GM11168 (cell line): ENCODE data around the gene ABCB9.

Experiments
- in situ Hi-C: fragments of 300-500 bp; cut with MboI; formaldehyde crosslinking; loops from one replicate; pipeline ENCODE4 v1.12.0; 2022; ENCODE audit warnings: low sequenced_read_pairs; ENCODE audit not compliant: unreplicated experiment

The ABCB9 gene

GRCh38 chr12:122982963-122983788 lies 16.9 kb upstream of the ABCB9 start:
- in situ Hi-C loops = no loop called here

- in situ Hi-C loops = no loop called here
These were observed 16.2 kb upstream of the ABCB9 start for GRCh38 chr12:122982477-122982815.

- in situ Hi-C loops = no loop called here
These were observed 15.6 kb upstream of the ABCB9 start for GRCh38 chr12:122981587-122982476.

DNA sequence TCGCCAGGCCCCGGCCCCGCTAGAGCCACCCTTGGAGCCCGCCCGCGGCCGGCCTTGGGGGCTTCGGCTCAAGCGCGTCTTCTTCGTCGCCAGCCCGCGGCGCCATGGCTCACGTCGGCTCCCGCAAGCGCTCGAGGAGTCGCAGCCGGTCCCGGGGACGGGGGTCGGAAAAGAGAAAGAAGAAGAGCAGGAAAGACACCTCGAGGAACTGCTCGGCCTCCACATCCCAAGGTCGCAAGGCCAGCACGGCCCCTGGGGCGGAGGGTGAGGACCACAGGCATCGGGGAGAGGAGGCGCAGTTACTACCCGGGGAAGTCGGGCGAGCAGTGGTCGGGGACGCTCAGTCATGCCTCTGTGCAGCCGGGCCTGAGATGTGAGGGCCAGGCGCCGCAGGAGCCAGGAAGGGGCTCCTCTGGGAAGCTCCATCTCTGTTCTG lies 14.8 kb upstream of the ABCB9 start:
- in situ Hi-C loops = no loop called here

- in situ Hi-C loops = no loop called here
These were observed 14.1 kb upstream of the ABCB9 start, which contains the start of gene ARL6IP4 for GRCh38 chr12:122980183-122981035. ARL6IP4 (plus strand) TSS chr12:122980681; CDS start chr12:122981140, 459 bp downstream.

GRCh38 chr12:122979908-122980182 lies 13.6 kb upstream of the ABCB9 start:
- in situ Hi-C loops = no loop called here

DNA sequence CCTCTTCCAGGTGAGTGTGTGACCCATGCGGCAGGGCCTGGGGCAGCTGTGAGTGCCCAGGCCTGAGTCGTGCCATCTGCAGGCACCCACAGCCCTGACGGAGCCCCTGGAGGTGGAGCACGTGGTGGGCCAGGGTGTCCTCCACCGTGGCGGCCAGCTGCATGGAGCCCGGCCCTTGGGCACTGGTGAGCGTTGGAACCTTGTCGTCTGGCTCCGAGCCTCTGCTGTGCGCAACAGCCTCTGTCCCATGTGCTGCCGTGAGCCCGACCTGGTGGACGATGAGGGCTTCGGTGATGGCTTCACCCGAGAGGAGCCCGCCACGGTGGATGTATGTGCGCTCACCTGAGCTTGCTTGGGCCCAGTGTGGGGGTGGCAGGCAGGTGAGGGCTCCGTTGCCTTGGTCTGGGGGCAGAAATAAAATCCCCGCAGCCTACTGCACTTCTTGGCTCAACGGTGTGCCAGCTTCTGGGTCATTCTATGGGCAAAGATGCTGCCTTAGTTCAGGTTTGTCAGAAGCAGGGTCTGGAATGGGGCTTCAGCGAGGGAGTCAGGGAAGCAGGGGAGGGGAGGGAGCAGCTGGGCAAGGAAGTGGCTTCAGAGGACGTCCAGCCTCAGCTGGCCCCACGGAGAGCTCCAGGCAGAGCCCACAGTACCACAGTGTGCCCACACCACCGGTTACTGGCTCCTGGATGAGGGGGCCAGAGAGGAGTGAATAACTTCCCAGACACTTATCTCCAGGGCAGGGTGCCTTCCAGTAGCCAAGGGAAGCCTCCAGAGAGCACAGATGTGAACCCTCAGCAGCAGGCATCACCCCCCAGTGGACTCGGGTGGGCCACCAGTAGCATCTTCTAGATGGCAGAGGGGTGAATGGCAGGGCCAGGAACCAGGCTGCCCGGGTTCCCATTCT lies 13.0 kb upstream of the ABCB9 start:
- in situ Hi-C loops = no loop called here

- in situ Hi-C loops = no loop called here
These were observed 12.3 kb upstream of the ABCB9 start for GRCh38 chr12:122978507-122978955.

DNA sequence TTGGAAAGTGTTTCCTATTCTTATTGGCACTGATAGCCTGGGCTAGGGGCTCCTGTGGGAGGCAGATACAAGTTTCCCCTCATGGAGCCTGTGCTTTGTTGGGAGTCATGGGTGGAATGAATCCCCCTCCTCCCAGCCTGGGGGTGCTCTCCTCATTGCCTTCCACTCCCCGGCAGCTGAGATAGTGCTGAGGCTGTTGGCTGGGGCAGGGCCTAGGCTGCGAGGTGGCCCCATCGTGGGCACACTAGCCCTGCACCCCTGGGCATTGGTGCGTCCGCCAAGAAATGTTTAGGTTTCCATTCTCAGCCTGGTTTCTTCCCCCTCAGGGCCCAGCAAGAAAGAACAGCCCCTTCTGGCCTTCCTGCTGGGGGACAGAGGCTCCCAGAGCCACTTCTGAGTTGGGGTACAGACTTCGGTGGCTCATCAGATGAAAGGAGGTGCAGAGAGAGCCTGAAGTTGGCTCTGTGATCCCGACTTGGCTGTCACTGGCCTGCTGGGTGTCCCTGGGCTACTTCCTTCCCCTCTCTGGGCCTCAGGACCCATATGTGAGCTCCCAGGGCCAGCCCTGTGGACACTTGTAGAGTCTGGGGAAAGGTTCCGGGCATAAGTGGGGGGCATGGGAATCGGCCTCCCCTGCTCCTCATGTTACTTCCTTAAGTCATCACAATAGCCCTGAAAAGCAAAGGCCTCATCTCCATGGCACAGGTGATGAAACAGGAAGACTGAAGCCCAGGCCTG lies 11.6 kb upstream of the ABCB9 start:
- in situ Hi-C loops = no loop called here

DNA sequence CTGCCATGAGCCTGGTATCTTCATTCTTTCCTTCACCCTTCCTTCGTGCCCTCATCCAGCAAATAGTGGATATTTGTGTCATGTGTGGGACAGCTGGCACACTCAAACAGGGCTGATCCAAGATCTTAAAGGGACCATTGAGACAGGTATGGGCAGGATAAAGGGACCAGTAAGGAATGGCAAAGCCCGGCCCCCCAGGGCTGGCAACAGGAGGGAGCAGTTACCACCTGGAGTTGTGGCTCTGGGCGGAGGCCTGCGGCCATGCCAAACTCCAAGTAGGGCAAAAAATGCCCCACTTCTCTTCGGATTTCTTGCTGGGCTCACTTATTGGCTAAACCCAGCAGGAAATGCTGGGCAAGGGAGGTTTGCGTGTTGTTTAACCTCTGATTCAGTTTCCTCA lies 10.9 kb upstream of the ABCB9 start:
- in situ Hi-C loops = no loop called here

DNA sequence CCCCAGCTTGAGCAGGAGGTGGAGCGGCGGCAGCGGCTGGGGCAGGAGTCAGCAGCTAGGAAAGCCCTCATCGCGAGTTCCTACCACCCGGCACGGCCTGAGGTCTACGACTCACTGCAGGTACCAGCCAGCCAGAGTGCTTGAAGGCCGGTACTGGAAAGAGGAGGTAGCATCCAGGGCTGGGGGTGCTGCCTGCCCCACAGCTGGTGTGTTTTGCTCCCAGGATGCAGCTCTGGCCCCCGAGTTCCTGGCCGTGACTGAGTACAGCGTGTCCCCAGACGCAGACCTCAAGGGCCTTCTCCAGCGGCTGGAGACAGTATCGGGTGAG lies 10.3 kb upstream of the ABCB9 start:
- in situ Hi-C loops = no loop called here

DNA sequence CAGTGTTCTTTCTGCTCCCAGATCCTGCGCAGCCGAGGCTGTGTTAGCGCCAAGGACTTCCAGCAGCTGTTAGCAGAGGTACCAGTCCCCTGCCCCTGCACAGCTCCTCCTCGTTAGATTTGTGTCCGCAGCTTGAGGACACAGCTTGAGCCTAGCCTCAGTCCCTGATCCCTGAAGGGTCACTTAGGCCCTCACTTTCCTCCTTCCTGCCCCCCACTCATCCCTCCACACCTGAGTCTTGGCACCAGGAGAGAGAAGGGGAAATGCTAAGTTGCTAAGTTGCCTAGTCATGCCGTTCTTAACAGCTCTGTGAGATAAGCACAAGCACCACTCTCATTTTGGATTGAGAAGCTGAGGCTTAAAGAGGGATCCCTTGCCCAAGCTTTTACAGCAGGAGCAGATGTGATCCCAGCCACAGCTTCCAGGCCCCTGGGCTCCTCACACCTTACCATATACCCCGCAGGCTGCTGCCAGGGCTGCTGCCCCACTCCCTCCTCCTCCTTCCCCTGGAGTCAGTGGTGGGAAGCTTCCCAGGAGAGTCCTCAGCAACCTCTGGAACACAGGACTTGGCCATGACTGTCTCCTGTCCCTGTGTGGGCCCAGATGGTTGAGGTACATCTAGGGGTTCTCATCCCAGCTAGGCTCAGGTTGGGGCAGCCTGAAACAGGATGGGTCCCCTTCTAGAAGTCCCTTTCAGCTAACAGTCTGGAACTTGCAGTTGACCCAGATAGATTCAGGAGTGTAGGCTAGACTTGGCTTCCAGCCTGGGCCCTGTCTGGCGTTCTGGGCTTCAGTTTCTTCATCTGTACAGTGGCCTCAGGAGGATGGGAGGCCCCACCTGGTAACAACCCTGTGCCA lies 9.8 kb upstream of the ABCB9 start:
- in situ Hi-C loops = no loop called here

GRCh38 chr12:122974892-122975789 lies 8.9 kb upstream of the ABCB9 start, which contains the start of gene OGFOD2:
OGFOD2 (plus strand) TSS chr12:122975244; CDS start chr12:122975252, 8 bp downstream.
- in situ Hi-C loops = loop anchor here (25.0 kb wide), 1 partner anchor 338 kb away; no protein-coding TSS in a partner anchor

DNA sequence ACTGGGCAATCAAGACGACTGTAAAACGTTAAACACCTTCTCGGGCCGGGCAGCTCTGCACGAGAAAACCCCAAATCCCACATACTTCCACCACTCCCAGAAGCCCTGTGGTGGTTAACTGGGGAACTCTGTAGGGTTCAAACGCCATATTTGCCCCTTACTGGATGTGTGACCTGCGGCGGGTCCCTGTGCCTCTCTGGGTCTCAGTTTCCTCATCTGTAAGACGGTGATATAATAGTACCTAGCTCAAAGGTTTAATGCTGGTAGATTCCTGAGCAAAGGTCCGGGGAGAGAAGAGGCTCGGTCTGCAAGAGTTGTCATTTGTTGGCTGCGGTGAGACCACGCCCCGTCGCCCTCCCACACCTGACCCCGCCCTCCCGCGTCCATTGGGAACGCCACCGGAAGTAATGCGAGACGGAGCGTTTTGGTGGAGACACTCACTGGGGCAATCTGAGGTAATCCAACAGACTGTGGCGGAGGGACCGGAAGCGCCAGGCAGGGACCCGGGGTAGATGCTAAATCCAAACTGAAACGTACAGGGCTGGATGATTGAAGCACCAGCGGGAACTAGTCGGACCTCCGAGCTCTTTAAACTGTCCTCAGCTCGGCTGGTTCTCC lies 8.1 kb upstream of the ABCB9 start:
- in situ Hi-C loops = loop anchor here (25.0 kb wide), 1 partner anchor 337 kb away; no protein-coding TSS in a partner anchor

- in situ Hi-C loops = loop anchor here (25.0 kb wide), 1 partner anchor 332 kb away; no protein-coding TSS in a partner anchor
These were observed 3.4 kb upstream of the ABCB9 start for GRCh38 chr12:122969676-122970075.

DNA sequence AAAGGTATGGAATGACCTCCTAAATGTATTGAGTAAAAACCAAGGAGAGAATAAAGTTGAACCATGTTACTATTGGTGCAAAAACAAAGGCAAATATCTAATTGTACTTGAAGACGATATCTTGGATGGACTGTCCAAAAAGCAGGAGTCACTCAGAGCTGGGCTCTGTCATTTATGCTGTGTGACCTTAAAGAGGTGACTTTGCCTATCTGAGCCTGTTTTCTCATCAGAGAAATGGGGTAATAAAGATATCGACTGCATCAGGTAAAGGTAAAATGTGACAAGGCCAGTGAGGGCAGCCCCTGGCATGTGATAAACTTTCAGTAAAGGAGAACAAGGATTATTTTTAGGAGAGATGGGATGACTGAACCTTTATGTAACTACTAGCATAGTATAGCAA lies 1.8 kb upstream of the ABCB9 start:
- in situ Hi-C loops = loop anchor here (25.0 kb wide), 1 partner anchor 331 kb away; no protein-coding TSS in a partner anchor
